Esophagus muscularis mucosa (tissue), 4 donors: Measurements from ENCODE around the gene DDX11. TPM values are rescaled to one million over a fixed set of nuclear protein-coding genes. Genes with fewer than 3 reads are reported as not detected.

Source experiments
- DNase-seq: peaks from one replicate; pipeline ENCODE4 v3.0.0-alpha.2; 2017; ENCODE audit errors: extremely low spot score
- H3K27ac ChIP-seq, 4 donors: fragments of 200-600 bp; sonication (generic); replicated peaks in 1 of 4; 1 replicate in 3 of 4; 2 replicates in 1 of 4; pipeline ENCODE4 v1.5.1; 2016 to 2019; ENCODE audit warnings: mild to moderate bottlenecking in 1 of 4
- H3K27me3 ChIP-seq, 4 donors: fragments of 200-600 bp; sonication (generic); one replicate each; pipeline versions ENCODE4 v1.5.1 to v1.6.0; 2016 to 2019
- H3K36me3 ChIP-seq, 4 donors: fragments of 200-600 bp; sonication (generic); one replicate each; pipeline ENCODE4 v1.5.1; 2016 to 2019
- H3K4me1 ChIP-seq, 4 donors: fragments of 200-600 bp; sonication (generic); one replicate each; pipeline ENCODE4 v1.5.1; 2016 to 2019
- H3K4me3 ChIP-seq, 4 donors: fragments of 200-600 bp; sonication (generic); 1 replicate in 2 of 4; 2 replicates in 2 of 4; pipeline ENCODE4 v1.5.1; 2016 to 2019; ENCODE audit warnings: mild to moderate bottlenecking in 4 of 4, moderate library complexity in 1 of 4
- H3K9me3 ChIP-seq, 4 donors: fragments of 200-600 bp; sonication (generic); 1 replicate in 3 of 4; 2 replicates in 1 of 4; pipeline ENCODE4 v1.5.1; 2016 to 2019
- EP300 ChIP-seq: sonication (generic); formaldehyde crosslinking; IDR thresholded peaks from one replicate; pipeline ENCODE4 v1.6.1; 2017; ENCODE audit warnings: antibody characterized with exemption
- POLR2A ChIP-seq: fragments of 450-650 bp; IDR thresholded peaks from one replicate; pipeline ENCODE4 v1.6.1; 2017; ENCODE audit warnings: antibody characterized with exemption, moderate library complexity, mild to moderate bottlenecking, low read depth
- POLR2AphosphoS5 ChIP-seq, 2 donors: sonication (generic); formaldehyde crosslinking; IDR thresholded peaks; one replicate each; pipeline ENCODE4 v1.6.1; 2017; ENCODE audit warnings: antibody characterized with exemption in 2 of 2
- WGBS: methylation state at CpG from one replicate; pipeline ENCODE4 v1.1.5; 2018; 5-methylcytosine and 5-hydroxymethylcytosine counted together
- intact Hi-C: fragments of 100-400 bp; cut with DNase I; formaldehyde crosslinking; loops from one replicate; pipeline ENCODE4 v1.15.1; 2023
- total RNA-seq, 4 donors: library from RNA; depleted of rRNA; stranded (reverse); fragments of >200 nt; gene quantifications; one replicate each; pipeline versions ENCODE4 v1.1.0 to v1.2.1, GENCODE V29; 2016
- TF ChIP-seq, protein P1 (sequence below), 3 experiments: fragments of 200-600 bp in 2 of 3; fragments of 450-650 bp in 1 of 3; sonication (generic) in 2 of 3; IDR thresholded peaks; one replicate each; pipeline ENCODE4 v1.5.1; 2017 to 2019; ENCODE audit warnings: antibody characterized with exemption in 3 of 3, mild to moderate bottlenecking in 2 of 3, moderate library complexity in 1 of 3

Gene DDX11
- total RNA-seq, 4 donors from 2014 or later, result 5.9 to 18.7 (median 12.7) TPM

DNA sequence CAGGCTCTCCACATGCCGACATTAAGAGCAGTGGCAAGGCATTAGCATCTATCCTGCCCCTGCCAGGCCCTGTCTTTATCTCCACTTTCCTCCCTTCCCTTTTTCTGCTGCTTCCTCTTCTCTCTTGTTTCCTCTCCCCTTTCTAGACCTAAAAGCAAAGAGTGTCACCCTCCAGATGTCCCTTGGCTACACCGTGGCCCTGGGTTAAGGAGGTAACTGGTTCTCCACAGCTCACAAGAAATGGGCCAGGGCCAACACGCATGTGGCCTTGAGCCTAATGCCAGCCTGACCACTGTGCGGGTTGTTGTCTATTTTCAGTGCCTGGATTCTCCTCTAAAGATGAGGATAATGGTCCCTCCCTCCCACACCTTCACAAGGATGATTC lies 41.7 kb upstream of the DDX11 start:
- Histone ChIP-seq H3K27me3 (no peaks in the 10 kb centered on the region), H3K4me1 (peaks cover 0 to 15% (median 0%) of the 10 kb centered on the region in 4 donors), H3K36me3 (no peaks in the 10 kb centered on the region), H3K27ac (no peak overlapping the region), H3K4me3 (no peak overlapping the region), H3K9me3 (no peaks in the 10 kb centered on the region)
- 96% methylated on average over 4 of the region's 4 CpGs for WGBS
- intact Hi-C loops, result no loop called here
- TF ChIP-seq POLR2AphosphoS5 (IDR thresholded peaks at IDR 0.05) (no peak), POLR2A (no peak), EP300 (no peak)
- TF ChIP-seq, protein P1, sequence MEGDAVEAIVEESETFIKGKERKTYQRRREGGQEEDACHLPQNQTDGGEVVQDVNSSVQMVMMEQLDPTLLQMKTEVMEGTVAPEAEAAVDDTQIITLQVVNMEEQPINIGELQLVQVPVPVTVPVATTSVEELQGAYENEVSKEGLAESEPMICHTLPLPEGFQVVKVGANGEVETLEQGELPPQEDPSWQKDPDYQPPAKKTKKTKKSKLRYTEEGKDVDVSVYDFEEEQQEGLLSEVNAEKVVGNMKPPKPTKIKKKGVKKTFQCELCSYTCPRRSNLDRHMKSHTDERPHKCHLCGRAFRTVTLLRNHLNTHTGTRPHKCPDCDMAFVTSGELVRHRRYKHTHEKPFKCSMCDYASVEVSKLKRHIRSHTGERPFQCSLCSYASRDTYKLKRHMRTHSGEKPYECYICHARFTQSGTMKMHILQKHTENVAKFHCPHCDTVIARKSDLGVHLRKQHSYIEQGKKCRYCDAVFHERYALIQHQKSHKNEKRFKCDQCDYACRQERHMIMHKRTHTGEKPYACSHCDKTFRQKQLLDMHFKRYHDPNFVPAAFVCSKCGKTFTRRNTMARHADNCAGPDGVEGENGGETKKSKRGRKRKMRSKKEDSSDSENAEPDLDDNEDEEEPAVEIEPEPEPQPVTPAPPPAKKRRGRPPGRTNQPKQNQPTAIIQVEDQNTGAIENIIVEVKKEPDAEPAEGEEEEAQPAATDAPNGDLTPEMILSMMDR (IDR thresholded peaks at IDR 0.05), result no peak
- DNase-seq, result peak; percentile 45

DNA sequence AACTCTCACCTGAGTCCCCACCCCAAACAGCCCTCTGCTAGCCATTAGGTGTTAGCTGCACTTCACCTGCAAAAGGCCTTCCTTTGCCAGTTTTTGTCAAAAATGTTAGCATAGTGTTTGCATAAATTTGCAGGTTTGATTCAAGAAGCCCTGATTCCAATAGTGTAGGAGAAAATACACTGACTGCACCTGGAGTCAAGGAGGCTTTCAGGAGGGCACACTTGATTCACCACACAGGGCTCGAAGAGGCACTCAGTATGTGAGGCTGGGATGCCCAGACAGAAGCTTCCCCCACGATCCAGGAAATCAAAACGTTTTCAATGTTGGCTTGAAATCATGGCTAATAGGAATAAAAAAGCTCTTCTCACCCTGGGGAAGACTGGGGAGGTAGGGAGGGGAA lies 40.5 kb upstream of the DDX11 start:
- Histone ChIP-seq H3K27me3 (no peaks in the 10 kb centered on the region), H3K4me3 (no peak overlapping the region), H3K9me3 (no peaks in the 10 kb centered on the region), H3K36me3 (no peaks in the 10 kb centered on the region), H3K27ac (no peak overlapping the region), H3K4me1 (peaks cover 0 to 15% (median 0%) of the 10 kb centered on the region in 4 donors)
- TF ChIP-seq, protein P1 (IDR thresholded peaks at IDR 0.05), result no peak
- TF ChIP-seq POLR2AphosphoS5 (IDR thresholded peaks at IDR 0.05), result no peak
- TF ChIP-seq EP300, result no peak
- no peak for TF ChIP-seq POLR2A
- DNase-seq, result peak; percentile 70
- intact Hi-C loops, result no loop called here
- 74% methylated on average over 3 of the region's 3 CpGs for WGBS

DNA sequence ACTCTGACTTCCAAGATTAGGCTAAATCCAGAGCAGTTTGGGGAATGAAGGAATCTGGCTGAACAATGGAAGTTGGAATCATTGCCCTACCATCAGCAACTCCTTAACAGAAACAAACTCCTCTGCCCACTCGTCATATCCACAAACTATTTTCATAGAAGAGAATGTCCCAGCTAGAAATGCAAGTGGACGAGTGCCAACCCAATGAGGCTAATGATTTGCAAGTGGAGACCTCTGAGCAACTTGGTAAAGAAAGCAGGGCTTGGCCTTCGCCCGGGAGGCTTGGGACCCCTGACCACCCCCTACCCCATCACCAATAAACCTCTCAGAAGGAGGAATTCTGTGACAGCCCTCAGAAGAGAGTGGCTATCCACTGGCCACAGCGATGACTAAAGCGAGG lies 40.0 kb upstream of the DDX11 start:
- H3K4me3 ChIP-seq, result no peak overlapping the region
- intact Hi-C loops, result no loop called here
- H3K27ac ChIP-seq, result no peak overlapping the region
- H3K9me3 ChIP-seq, result no peaks in the 10 kb centered on the region
- no peaks in the 10 kb centered on the region for H3K27me3 ChIP-seq
- 75% methylated on average over 6 of the region's 6 CpGs for WGBS
- DNase-seq, result peak; percentile 88
- TF ChIP-seq, protein P1 (IDR thresholded peaks at IDR 0.05), result no peak
- TF ChIP-seq POLR2AphosphoS5 (IDR thresholded peaks at IDR 0.05) (no peak), EP300 (no peak), POLR2A (no peak)
- H3K4me1 ChIP-seq, result peaks cover 0 to 15% (median 0%) of the 10 kb centered on the region in 4 donors
- H3K36me3 ChIP-seq, result no peaks in the 10 kb centered on the region

DNA sequence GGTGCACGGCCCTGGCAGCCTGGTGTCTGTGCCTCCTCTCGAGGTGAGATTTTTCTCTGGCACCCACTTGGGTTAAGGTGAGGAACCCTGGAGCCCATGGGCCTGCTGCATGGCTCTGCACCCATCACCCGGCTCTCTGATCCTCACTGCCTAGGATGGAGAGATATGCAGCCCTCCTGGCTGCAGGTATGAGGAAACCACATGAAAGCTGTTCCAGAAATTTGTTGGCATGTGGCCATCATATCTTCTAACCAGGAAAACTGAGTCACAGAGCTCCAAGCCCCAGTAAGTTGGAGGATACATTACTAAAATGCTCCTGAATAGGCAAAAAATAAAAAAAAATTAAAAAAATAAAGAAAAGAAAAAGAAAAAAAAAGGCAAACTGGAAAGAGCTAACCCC lies 39.3 kb upstream of the DDX11 start:
- DNase-seq, result peak; percentile 50
- Histone ChIP-seq H3K36me3 (no peaks in the 10 kb centered on the region), H3K4me1 (peaks cover 0 to 13% (median 0%) of the 10 kb centered on the region in 4 donors), H3K27me3 (no peaks in the 10 kb centered on the region), H3K4me3 (no peak overlapping the region), H3K27ac (no peak overlapping the region), H3K9me3 (no peaks in the 10 kb centered on the region)
- TF ChIP-seq POLR2A, result no peak
- TF ChIP-seq EP300, result no peak
- intact Hi-C loops, result no loop called here
- WGBS, result 92% methylated on average over 3 of the region's 3 CpGs

DNA sequence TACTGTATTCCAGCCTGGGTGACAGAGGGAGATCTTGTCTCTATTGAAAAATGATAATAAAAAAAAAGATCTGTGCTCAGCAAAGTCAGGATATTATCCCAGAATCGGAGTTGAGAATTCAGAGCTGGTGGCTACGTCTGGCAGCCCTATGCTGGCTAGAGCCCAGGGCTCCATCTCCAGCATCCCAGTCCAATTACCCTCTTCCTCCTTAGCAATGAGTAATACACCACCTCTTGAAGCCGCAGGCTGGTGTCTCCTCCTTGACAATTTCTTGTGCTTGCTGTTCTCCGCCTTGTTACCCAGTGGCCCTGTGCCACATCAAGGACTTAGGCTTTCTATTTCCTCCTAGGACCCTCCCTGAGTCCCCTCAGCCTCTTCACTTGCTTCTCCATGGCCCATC lies 38.4 kb upstream of the DDX11 start:
- intact Hi-C loops, result no loop called here
- Histone ChIP-seq H3K36me3 (no peaks in the 10 kb centered on the region), H3K27me3 (no peaks in the 10 kb centered on the region), H3K9me3 (no peaks in the 10 kb centered on the region), H3K4me3 (no peak overlapping the region), H3K4me1 (peaks cover 0 to 10% (median 0%) of the 10 kb centered on the region in 4 donors), H3K27ac (no peak overlapping the region)
- 62% methylated on average over 4 of the region's 4 CpGs for WGBS
- TF ChIP-seq, protein P1 (IDR thresholded peaks at IDR 0.05), result no peak
- TF ChIP-seq POLR2AphosphoS5 (IDR thresholded peaks at IDR 0.05) (no peak), EP300 (no peak)
- DNase-seq, result peak; percentile 79
